IPS DF 6.9 (cell line): ENCODE results near the gene TNS1.

Experiments
- DNase-seq: peaks from one replicate; pipeline ENCODE4 v3.0.0-alpha.2; 2013; ENCODE audit warnings: low read depth, low spot score
- H3K27ac ChIP-seq: one replicate; pipeline ENCODE4 v1.5.1; 2013; ENCODE audit warnings: low read length, control low read depth
- H3K27me3 ChIP-seq: 2 replicates; pipeline ENCODE4 v1.6.1; 2013; ENCODE audit warnings: mild to moderate bottlenecking, low read length; ENCODE audit not compliant: control insufficient read depth, insufficient read depth
- H3K36me3 ChIP-seq: 2 replicates; pipeline ENCODE4 v1.6.1; 2013; ENCODE audit warnings: low read length; ENCODE audit not compliant: control insufficient read depth, insufficient read depth
- H3K4me1 ChIP-seq: 2 replicates; pipeline ENCODE4 v1.6.1; 2013; ENCODE audit warnings: low read length; ENCODE audit not compliant: control insufficient read depth, insufficient read depth
- H3K4me3 ChIP-seq: 2 replicates; pipeline ENCODE4 v1.5.1; 2013; ENCODE audit warnings: mild to moderate bottlenecking, low read length
- H3K9me3 ChIP-seq: 2 replicates; pipeline ENCODE4 v1.6.1; 2013; ENCODE audit warnings: low read length, inconsistent platforms; ENCODE audit not compliant: control insufficient read depth, insufficient read depth
- WGBS: extraction: QIAGEN DNeasy Blood & Tissue Kit; methylation state at CpG from one replicate; pipeline ENCODE4 v1.1.7; 2013; ENCODE audit warnings: mixed read lengths, missing lambda C conversion rate; ENCODE audit not compliant: insufficient read length, insufficient coverage; 5-methylcytosine and 5-hydroxymethylcytosine counted together

The TNS1 gene

DNA sequence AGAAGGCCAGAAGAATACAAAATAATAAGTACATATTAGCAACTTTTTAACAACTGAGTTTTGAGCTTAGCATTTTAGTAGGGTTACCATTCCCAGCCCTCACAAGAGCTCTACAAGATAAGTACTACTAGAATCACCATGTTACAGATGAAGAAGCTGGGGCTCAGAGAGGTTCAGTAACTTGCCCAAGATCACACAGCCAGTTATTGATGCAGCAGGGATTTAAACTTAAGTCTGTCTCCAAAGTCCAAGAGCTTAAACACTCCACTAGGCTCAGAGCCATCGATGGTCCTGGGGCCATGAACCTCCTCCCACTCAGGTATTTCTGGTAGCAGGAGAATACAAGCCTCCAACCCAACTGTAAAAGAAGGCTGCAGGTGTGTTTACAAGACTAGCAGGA lies 30.8 kb downstream of the TNS1 start:
- Histone ChIP-seq H3K36me3 (no peaks in the 10 kb centered on the region), H3K27me3 (no peaks in the 10 kb centered on the region), H3K27ac (no peak overlapping the region), H3K9me3 (no peaks in the 10 kb centered on the region), H3K4me3 (no peak overlapping the region), H3K4me1 (no peaks in the 10 kb centered on the region)
- WGBS: no CpG with 5 or more reads among the region's 1 CpG
- DNase-seq: no peak

DNA sequence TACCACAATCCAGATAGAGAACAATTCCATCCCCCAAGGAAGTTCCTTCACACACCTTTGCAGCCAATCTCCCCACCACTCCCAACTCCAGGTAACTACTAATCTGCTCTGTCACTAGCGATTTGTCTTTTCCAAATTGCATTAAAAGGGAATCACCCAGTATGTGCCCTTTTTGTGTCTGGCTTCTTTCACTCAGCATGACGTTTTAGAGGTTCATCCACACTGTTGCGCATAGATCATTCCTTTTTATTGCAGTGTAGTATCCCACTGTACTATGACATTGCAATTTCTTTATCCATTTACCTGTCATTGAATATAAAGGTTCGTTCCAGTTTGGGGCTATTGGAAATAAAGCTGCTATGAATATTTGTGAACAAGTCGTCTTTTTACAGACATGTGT lies 31.6 kb downstream of the TNS1 start:
- Histone ChIP-seq H3K27me3 (no peaks in the 10 kb centered on the region), H3K4me3 (no peak overlapping the region), H3K27ac (no peak overlapping the region), H3K36me3 (no peaks in the 10 kb centered on the region), H3K4me1 (no peaks in the 10 kb centered on the region), H3K9me3 (no peaks in the 10 kb centered on the region)
- no peak for DNase-seq
- WGBS: no CpG with 5 or more reads among the region's 5 CpGs

DNA sequence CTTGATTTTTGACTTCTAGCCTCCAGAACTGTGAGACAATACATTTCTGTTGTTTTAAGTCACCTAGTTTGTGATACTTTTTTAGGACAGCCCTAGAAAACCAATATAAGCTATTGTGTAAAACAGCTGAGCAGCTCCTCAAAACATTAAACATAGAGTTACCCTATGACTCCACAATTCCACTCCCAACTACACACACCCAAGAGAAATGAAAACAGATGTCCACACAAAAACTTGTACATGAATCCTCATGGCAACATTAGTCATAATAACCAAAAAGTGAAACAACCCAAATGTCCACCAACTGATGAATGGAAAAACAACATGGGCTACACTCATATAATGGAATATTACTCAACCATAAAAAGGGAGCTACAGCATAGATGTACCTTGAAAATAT lies 32.6 kb downstream of the TNS1 start:
- no peak overlapping the region for H3K4me3 ChIP-seq
- no peaks in the 10 kb centered on the region for H3K9me3 ChIP-seq
- H3K27me3 ChIP-seq: no peaks in the 10 kb centered on the region
- H3K36me3 ChIP-seq: no peaks in the 10 kb centered on the region
- peaks cover 5% of the 10 kb centered on the region for H3K4me1 ChIP-seq
- no peak for DNase-seq
- H3K27ac ChIP-seq: no peak overlapping the region

DNA sequence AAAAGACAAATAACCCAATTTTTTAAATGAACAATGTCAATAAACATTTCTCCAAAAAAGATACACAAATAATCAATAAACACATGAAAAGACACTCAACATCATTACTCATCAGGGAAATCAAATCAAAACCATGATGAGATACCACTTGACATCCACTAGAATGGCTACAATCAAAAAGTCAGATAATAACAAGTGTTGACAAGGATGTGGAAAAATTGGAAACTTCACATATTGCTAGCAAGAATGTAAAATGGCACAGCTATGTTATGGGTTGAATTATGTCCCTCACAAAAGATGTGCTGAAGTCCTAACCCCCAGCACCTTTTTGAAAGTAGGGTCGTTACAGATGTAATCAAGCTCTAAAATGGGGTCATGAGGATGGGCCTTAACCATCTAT lies 33.2 kb downstream of the TNS1 start:
- no peak for DNase-seq
- Histone ChIP-seq H3K4me1 (peaks cover 6% of the 10 kb centered on the region), H3K27me3 (no peaks in the 10 kb centered on the region), H3K36me3 (no peaks in the 10 kb centered on the region), H3K9me3 (no peaks in the 10 kb centered on the region), H3K27ac (no peak overlapping the region), H3K4me3 (no peak overlapping the region)
- no CpG with 5 or more reads among the region's 1 CpG for WGBS

GRCh38 chr2:217968023-217968422 lies 34.8 kb downstream of the TNS1 start:
- H3K9me3 ChIP-seq: no peaks in the 10 kb centered on the region
- H3K4me1 ChIP-seq: peaks cover 6% of the 10 kb centered on the region
- H3K27ac ChIP-seq: no peak overlapping the region
- no CpG with 5 or more reads among the region's 1 CpG for WGBS
- no peak for DNase-seq
- no peaks in the 10 kb centered on the region for H3K36me3 ChIP-seq
- no peaks in the 10 kb centered on the region for H3K27me3 ChIP-seq
- H3K4me3 ChIP-seq: no peak overlapping the region

DNA sequence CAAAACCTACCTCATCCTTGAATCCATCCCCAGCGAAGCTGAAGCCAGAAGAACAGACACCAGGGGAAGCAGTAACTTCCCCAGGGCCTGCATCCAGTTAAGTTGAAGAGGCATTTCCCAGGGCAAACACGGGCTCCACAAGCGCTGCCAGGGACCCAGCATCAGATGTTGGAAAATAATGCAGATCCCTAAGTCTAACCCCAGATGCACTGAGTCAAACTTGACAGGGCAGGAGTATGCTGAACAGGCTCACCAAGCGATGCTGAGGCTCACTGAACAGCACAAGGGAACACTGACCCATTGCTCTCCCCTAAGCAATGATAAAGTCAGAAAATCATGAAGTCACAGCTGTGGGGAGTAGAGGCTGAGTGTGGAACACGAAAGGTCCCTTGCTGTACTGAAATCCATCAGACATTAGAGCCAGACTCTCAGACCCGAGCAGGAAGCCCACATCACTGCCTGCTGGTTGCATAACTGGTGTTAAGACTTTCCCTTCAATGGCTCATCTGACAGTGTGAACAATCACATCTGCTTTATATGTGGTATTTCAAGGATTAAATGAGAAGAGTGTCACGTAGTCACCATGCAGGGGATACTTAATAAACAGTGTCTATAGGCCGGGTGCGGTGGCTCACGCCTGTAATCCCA lies 36.2 kb downstream of the TNS1 start:
- H3K27ac ChIP-seq: no peak overlapping the region
- peaks cover 6% of the 10 kb centered on the region for H3K4me1 ChIP-seq
- H3K9me3 ChIP-seq: no peaks in the 10 kb centered on the region
- H3K4me3 ChIP-seq: no peak overlapping the region
- no CpG with 5 or more reads among the region's 10 CpGs for WGBS
- H3K36me3 ChIP-seq: no peaks in the 10 kb centered on the region
- DNase-seq: no peak
- H3K27me3 ChIP-seq: no peaks in the 10 kb centered on the region

DNA sequence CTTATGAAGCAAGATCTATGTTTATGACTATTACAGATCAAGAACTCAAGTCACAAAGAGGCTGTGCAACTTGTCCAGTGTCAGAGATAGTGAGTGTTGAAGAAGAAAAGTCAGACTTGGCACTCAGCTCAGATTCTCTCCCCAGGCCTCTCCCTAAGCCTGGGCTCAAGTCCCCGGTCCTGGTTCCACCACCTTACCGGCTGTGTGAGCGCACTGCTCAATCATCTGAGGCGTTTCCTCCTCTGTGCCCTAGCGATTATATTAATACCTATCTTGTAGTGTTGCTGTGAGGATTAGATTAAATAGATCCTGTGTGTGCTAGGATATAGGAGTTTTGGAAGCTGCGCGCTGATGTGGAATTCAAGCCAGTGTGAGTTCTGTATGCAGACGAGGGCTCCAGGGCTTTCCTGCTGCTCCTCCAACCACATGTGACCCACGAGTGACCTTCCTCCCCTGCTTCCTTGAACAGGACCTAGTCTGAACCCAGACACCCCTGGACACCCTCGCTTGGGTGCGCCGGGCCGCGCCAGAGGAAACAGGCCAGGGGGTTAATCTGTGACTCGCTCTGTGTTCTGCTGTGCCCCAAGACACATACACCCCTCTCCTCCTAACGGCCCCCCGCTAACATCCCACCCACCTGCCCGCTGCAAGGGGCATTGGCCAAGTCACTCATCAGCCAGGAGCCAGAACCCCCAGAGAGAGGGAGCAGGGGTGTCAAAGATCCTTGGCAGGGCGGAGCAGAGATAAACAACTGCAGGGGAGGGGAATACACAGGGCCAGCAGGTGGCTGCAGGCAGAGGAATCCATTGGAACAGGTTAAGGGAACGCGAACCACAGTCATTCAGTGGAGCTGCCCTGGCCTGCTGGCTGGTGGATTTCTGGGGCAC lies 38.3 kb downstream of the TNS1 start:
- WGBS: no CpG with 5 or more reads among the region's 21 CpGs
- H3K9me3 ChIP-seq: no peaks in the 10 kb centered on the region
- peaks cover 9% of the 10 kb centered on the region for H3K4me1 ChIP-seq
- no peaks in the 10 kb centered on the region for H3K36me3 ChIP-seq
- no peak overlapping the region for H3K4me3 ChIP-seq
- DNase-seq: no peak
- no peak overlapping the region for H3K27ac ChIP-seq
- no peaks in the 10 kb centered on the region for H3K27me3 ChIP-seq

GRCh38 chr2:217960351-217960750 lies 42.4 kb downstream of the TNS1 start:
- Histone ChIP-seq H3K9me3 (no peaks in the 10 kb centered on the region), H3K27ac (no peak overlapping the region), H3K27me3 (no peaks in the 10 kb centered on the region), H3K36me3 (no peaks in the 10 kb centered on the region), H3K4me1 (peaks cover 5% of the 10 kb centered on the region), H3K4me3 (no peak overlapping the region)
- WGBS: no CpG with 5 or more reads among the region's 4 CpGs
- no peak for DNase-seq

DNA sequence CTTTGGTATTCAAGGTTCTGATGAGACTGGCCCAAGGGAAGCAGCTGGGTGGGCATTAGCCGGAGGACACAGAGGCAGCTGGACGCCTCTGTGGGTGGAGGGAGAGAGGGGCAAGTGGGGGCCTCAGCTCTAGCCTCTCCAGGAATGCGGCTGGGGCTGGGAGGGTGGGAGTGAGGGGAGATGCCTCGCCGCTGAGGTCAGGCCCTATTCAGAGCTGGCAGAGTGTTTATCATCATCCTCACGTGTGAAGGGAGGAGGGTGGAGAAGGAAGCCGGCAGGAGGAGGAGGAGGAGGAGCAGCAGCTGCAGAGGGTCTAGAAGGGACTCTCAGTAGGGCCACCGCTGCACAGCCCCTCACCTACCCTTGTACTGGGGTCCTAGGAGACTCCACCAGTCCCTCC lies 43.1 kb downstream of the TNS1 start:
- no peaks in the 10 kb centered on the region for H3K36me3 ChIP-seq
- no peak for DNase-seq
- no peak overlapping the region for H3K27ac ChIP-seq
- no peaks in the 10 kb centered on the region for H3K27me3 ChIP-seq
- no CpG with 5 or more reads among the region's 8 CpGs for WGBS
- peaks cover 3% of the 10 kb centered on the region; the same call in 1 of the 2 replicates for H3K4me1 ChIP-seq
- no peak overlapping the region for H3K4me3 ChIP-seq
- H3K9me3 ChIP-seq: no peaks in the 10 kb centered on the region

GRCh38 chr2:217958884-217959225 lies 43.9 kb downstream of the TNS1 start:
- H3K27ac ChIP-seq: no peak overlapping the region
- WGBS: no CpG with 5 or more reads among the region's 3 CpGs
- H3K9me3 ChIP-seq: no peaks in the 10 kb centered on the region
- no peaks in the 10 kb centered on the region for H3K27me3 ChIP-seq
- H3K4me3 ChIP-seq: no peak overlapping the region
- DNase-seq: no peak
- no peaks in the 10 kb centered on the region for H3K36me3 ChIP-seq
- peaks cover 3% of the 10 kb centered on the region; the same call in 1 of the 2 replicates for H3K4me1 ChIP-seq
